ENCODE data around the gene TJP3.

GRCh38 chr19:3780786-3781304, 72.7 kb downstream of the TJP3 start:
- TF ChIP-seq CTCF (IDR thresholded peaks at IDR 0.05) (no peak), EZH2phosphoT487 (IDR thresholded peaks at IDR 0.05) (no peak)

Measured in neural progenitor cell (in vitro differentiated cells).